ENCODE data around the gene RAET1G. TPM values are rescaled to one million over a fixed set of nuclear protein-coding genes. Genes with fewer than 3 reads are reported as not detected.

RAET1G gene
- total and polyA plus RNA-seq, 2 donors (not counting 3 experiments of a cell fraction or from before 2014, with no cell fraction given), result 1.6 to 2.1 TPM

- H3K79me2 ChIP-seq (ENCODE audit: control insufficient read depth, insufficient read depth, low read length), result no peaks in the 10 kb centered on the region
- no peaks in the 10 kb centered on the region for H3K9me1 ChIP-seq (replicated peaks; ENCODE audit: control insufficient read depth, extremely low read depth, insufficient read depth, low read length)
- H2AFZ ChIP-seq (ENCODE audit: low read depth, low read length), result no peak overlapping the region
- intact Hi-C loops (cut with micrococcal nuclease), result no loop called here
- peaks cover 9 to 11% of the 10 kb centered on the region in 2 experiments for H3K27me3 ChIP-seq (ENCODE audit: control insufficient read depth in 2 of 2, insufficient read depth in 2 of 2, low read length in 2 of 2)
- H3K4me3 ChIP-seq (replicated peaks in 1 of 3; ENCODE audit: insufficient read depth in 1 of 3, low read depth in 1 of 3, low read length in 3 of 3), result no peak overlapping the region
- FAIRE-seq, result no peak
- H3K4me1 ChIP-seq (ENCODE audit: control insufficient read depth, extremely low read depth, insufficient read depth, low read length), result peaks cover 7% of the 10 kb centered on the region
- H4K20me1 ChIP-seq (replicated peaks; ENCODE audit: control insufficient read depth, extremely low read depth, insufficient read depth, low read length), result no peaks in the 10 kb centered on the region
- CTCF ChIA-PET, result no interaction called here
- no peak for DNase-seq (ENCODE audit: low read depth, low spot score)
- BruUV-seq (replicated peaks), result no TSS peak
- H3K9ac ChIP-seq (replicated peaks; ENCODE audit: extremely low read depth, insufficient read depth, low read length), result no peak overlapping the region
- POLR2A ChIA-PET, result no interaction called here
- dilution Hi-C loops (cut with MboI; ENCODE audit: extremely low pct_ligation_motif_present, low sequenced_read_pairs), result no loop called here
- no peak for TF ChIP-seq CTCF (IDR thresholded peaks at IDR 0.05; ENCODE audit: extremely low read depth in 1 of 2, insufficient read depth in 1 of 2, low read depth in 1 of 2, low read length in 2 of 2)
- no peaks in the 10 kb centered on the region for H3K9me3 ChIP-seq (replicated peaks; ENCODE audit: control insufficient read depth, insufficient read depth, low read length)
- H3K36me3 ChIP-seq (ENCODE audit: control insufficient read depth in 2 of 2, extremely low read depth in 1 of 2, insufficient read depth in 2 of 2, low read length in 2 of 2), result no peaks in the 10 kb centered on the region
- H3K27ac ChIP-seq (ENCODE audit: insufficient read depth, low read depth, low read length), result no peak overlapping the region
- no peak overlapping the region for H3K4me2 ChIP-seq (ENCODE audit: insufficient read depth, low read length)
Measured at GRCh38 chr6:149872233-149872632, 50.7 kb downstream of the RAET1G start.

GRCh38 chr6:149871182-149871581 lies 51.7 kb downstream of the RAET1G start:
- Histone ChIP-seq H3K36me3 (ENCODE audit: control insufficient read depth in 2 of 2, extremely low read depth in 1 of 2, insufficient read depth in 2 of 2, low read length in 2 of 2) (no peaks in the 10 kb centered on the region), H3K9me3 (replicated peaks; ENCODE audit: control insufficient read depth, insufficient read depth, low read length) (no peaks in the 10 kb centered on the region), H2AFZ (ENCODE audit: low read depth, low read length) (no peak overlapping the region), H3K79me2 (ENCODE audit: control insufficient read depth, insufficient read depth, low read length) (no peaks in the 10 kb centered on the region), H3K4me2 (ENCODE audit: insufficient read depth, low read length) (no peak overlapping the region), H3K4me1 (ENCODE audit: control insufficient read depth, extremely low read depth, insufficient read depth, low read length) (peaks cover 7% of the 10 kb centered on the region), H3K4me3 (replicated peaks in 1 of 3; ENCODE audit: insufficient read depth in 1 of 3, low read depth in 1 of 3, low read length in 3 of 3) (no peak overlapping the region), H3K27ac (ENCODE audit: insufficient read depth, low read depth, low read length) (no peak overlapping the region), H3K27me3 (ENCODE audit: control insufficient read depth in 2 of 2, insufficient read depth in 2 of 2, low read length in 2 of 2) (peaks cover 3 to 5% of the 10 kb centered on the region in 2 experiments), H4K20me1 (replicated peaks; ENCODE audit: control insufficient read depth, extremely low read depth, insufficient read depth, low read length) (no peaks in the 10 kb centered on the region), H3K9me1 (replicated peaks; ENCODE audit: control insufficient read depth, extremely low read depth, insufficient read depth, low read length) (no peaks in the 10 kb centered on the region), H3K9ac (replicated peaks; ENCODE audit: extremely low read depth, insufficient read depth, low read length) (no peak overlapping the region)
- TF ChIP-seq JUN (IDR thresholded peaks at IDR 0.05; ENCODE audit: borderline replicate concordance, insufficient read depth, insufficient read length, low read depth), result no peak
- no peak for TF ChIP-seq GATA2 (IDR thresholded peaks at IDR 0.05; ENCODE audit: insufficient read depth, insufficient read length, low read depth, low read length)
- no peak for TF ChIP-seq MYC (IDR thresholded peaks at IDR 0.05; ENCODE audit: low read depth, low read length)
- no peak for TF ChIP-seq EZH2 (IDR thresholded peaks at IDR 0.05; ENCODE audit: borderline replicate concordance, low read depth, low read length, severe bottlenecking)
- no peak for TF ChIP-seq POLR2A (IDR thresholded peaks at IDR 0.05; ENCODE audit: low read depth, low read length)
- TF ChIP-seq CTCF (IDR thresholded peaks at IDR 0.05; ENCODE audit: extremely low read depth in 1 of 2, insufficient read depth in 1 of 2, low read depth in 1 of 2, low read length in 2 of 2), result no peak
- no peak for TF ChIP-seq FOS (IDR thresholded peaks at IDR 0.05; ENCODE audit: borderline replicate concordance, insufficient read depth, low read length)
- no peak for TF ChIP-seq MAX (IDR thresholded peaks at IDR 0.05; ENCODE audit: insufficient read depth, insufficient read length)
- TF ChIP-seq POLR2AphosphoS5 (IDR thresholded peaks at IDR 0.05; ENCODE audit: insufficient read depth, low read depth, low read length), result no peak
- CTCF ChIA-PET, result no interaction called here
- POLR2A ChIA-PET, result no interaction called here
- FAIRE-seq (no peak), DNase-seq (ENCODE audit: low read depth, low spot score) (no peak)
- intact Hi-C loops (cut with micrococcal nuclease) (no loop called here), dilution Hi-C loops (cut with MboI; ENCODE audit: extremely low pct_ligation_motif_present, low sequenced_read_pairs) (no loop called here)
- no TSS peak for BruUV-seq (replicated peaks)

Data from endothelial cell of umbilical vein (primary cell).